Measurements from ENCODE around the gene B4GALT5.

- TF ChIP-seq, protein P1, sequence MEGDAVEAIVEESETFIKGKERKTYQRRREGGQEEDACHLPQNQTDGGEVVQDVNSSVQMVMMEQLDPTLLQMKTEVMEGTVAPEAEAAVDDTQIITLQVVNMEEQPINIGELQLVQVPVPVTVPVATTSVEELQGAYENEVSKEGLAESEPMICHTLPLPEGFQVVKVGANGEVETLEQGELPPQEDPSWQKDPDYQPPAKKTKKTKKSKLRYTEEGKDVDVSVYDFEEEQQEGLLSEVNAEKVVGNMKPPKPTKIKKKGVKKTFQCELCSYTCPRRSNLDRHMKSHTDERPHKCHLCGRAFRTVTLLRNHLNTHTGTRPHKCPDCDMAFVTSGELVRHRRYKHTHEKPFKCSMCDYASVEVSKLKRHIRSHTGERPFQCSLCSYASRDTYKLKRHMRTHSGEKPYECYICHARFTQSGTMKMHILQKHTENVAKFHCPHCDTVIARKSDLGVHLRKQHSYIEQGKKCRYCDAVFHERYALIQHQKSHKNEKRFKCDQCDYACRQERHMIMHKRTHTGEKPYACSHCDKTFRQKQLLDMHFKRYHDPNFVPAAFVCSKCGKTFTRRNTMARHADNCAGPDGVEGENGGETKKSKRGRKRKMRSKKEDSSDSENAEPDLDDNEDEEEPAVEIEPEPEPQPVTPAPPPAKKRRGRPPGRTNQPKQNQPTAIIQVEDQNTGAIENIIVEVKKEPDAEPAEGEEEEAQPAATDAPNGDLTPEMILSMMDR (IDR thresholded peaks at IDR 0.05 in 2 of 3, conservative IDR thresholded peaks at IDR 0.05 in 1 of 3; ENCODE audit: borderline replicate concordance in 1 of 3, insufficient read depth in 1 of 3, low read depth in 2 of 3, low read length in 2 of 3): no peak
- TF ChIP-seq CEBPB (IDR thresholded peaks at IDR 0.05; ENCODE audit: low read depth) (no peak), REST (IDR thresholded peaks at IDR 0.05; ENCODE audit: low read depth) (no peak), POLR2AphosphoS5 (IDR thresholded peaks at IDR 0.05; ENCODE audit: low read depth, low read length) (no peak), EZH2phosphoT487 (IDR thresholded peaks at IDR 0.05; ENCODE audit: borderline replicate concordance) (no peak), TCF7L2 (IDR thresholded peaks at IDR 0.05; ENCODE audit: borderline replicate concordance, extremely low read depth, insufficient read depth, insufficient read length) (no peak), POLR2A (IDR thresholded peaks at IDR 0.05; ENCODE audit: borderline replicate concordance, extremely low read depth, insufficient read depth, insufficient read length) (no peak), JUND (IDR thresholded peaks at IDR 0.05) (no peak), RAD21 (IDR thresholded peaks at IDR 0.05; ENCODE audit: low read depth) (no peak), EZH2 (IDR thresholded peaks at IDR 0.05) (no peak), ELF1 (IDR thresholded peaks at IDR 0.05; ENCODE audit: borderline replicate concordance, low read depth) (no peak)
- TF ChIP-seq, protein P2, sequence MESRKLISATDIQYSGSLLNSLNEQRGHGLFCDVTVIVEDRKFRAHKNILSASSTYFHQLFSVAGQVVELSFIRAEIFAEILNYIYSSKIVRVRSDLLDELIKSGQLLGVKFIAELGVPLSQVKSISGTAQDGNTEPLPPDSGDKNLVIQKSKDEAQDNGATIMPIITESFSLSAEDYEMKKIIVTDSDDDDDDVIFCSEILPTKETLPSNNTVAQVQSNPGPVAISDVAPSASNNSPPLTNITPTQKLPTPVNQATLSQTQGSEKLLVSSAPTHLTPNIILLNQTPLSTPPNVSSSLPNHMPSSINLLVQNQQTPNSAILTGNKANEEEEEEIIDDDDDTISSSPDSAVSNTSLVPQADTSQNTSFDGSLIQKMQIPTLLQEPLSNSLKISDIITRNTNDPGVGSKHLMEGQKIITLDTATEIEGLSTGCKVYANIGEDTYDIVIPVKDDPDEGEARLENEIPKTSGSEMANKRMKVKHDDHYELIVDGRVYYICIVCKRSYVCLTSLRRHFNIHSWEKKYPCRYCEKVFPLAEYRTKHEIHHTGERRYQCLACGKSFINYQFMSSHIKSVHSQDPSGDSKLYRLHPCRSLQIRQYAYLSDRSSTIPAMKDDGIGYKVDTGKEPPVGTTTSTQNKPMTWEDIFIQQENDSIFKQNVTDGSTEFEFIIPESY (IDR thresholded peaks at IDR 0.05; ENCODE audit: extremely low read depth, insufficient replicate concordance, low read length): no peak
- TF ChIP-seq, protein P3, sequence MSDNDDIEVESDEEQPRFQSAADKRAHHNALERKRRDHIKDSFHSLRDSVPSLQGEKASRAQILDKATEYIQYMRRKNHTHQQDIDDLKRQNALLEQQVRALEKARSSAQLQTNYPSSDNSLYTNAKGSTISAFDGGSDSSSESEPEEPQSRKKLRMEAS (IDR thresholded peaks at IDR 0.05): no peak
Measured at GRCh38 chr20:49641683-49642656, 71.7 kb downstream of the B4GALT5 start.
